Effector memory CD8-positive, alpha-beta T cell (primary cell): ENCODE measurements around the gene PDE4A.

Source experiments
- ATAC-seq: fragments of 150-1000 bp; cut with Tn5 transposase; replicated peaks from 2 replicates; pipeline ENCODE4 v1.10.0; 2021; ENCODE audit warnings: mild to moderate bottlenecking, moderate library complexity
- DNase-seq, 3 experiments: peaks; one replicate each; pipeline ENCODE4 v3.0.0; 2021
- H3K27ac Mint-ChIP-seq, 2 donors: one replicate each; pipeline ENCODE4 v1.8.0; 2022; ENCODE audit warnings: mild to moderate bottlenecking in 2 of 2, mixed read lengths in 2 of 2, moderate library complexity in 2 of 2
- H3K27me3 Mint-ChIP-seq, 2 donors: one replicate each; pipeline ENCODE4 v1.8.0; 2022; ENCODE audit warnings: mixed read lengths in 2 of 2
- H3K36me3 Mint-ChIP-seq: one replicate; pipeline ENCODE4 v1.8.0; 2022; ENCODE audit warnings: mild to moderate bottlenecking, moderate library complexity, mixed read lengths; ENCODE audit not compliant: insufficient read depth
- H3K4me1 Mint-ChIP-seq, 2 donors: one replicate each; pipeline ENCODE4 v1.8.0; 2022; ENCODE audit warnings: low read depth in 2 of 2, mixed read lengths in 2 of 2
- H3K4me3 Mint-ChIP-seq, 2 donors: one replicate each; pipeline ENCODE4 v1.8.0; 2022; ENCODE audit warnings: mild to moderate bottlenecking in 2 of 2, mixed read lengths in 2 of 2, moderate library complexity in 2 of 2
- H3K9me3 Mint-ChIP-seq, 2 donors: one replicate each; pipeline ENCODE4 v1.8.0; 2022; ENCODE audit warnings: mixed read lengths in 2 of 2

The PDE4A gene

GRCh38 chr19:10517760-10518443 is 97.6 kb downstream of the PDE4A start:
- peaks cover 55 to 59% of the 10 kb centered on the region in 2 donors for H3K4me1 Mint-ChIP-seq
- peak overlapping the region; percentile 89 to 98 for H3K27ac Mint-ChIP-seq
- peak; percentile 31 for ATAC-seq
- H3K4me3 Mint-ChIP-seq = peak overlapping the region; percentile 97 to 98
- DNase-seq = peak; percentile 49 to 53 (median 51)
- no peaks in the 10 kb centered on the region for H3K9me3 Mint-ChIP-seq
- peaks cover 0 to 8% of the 10 kb centered on the region in 2 donors for H3K27me3 Mint-ChIP-seq
- H3K36me3 Mint-ChIP-seq = peaks cover 78% of the 10 kb centered on the region

DNA sequence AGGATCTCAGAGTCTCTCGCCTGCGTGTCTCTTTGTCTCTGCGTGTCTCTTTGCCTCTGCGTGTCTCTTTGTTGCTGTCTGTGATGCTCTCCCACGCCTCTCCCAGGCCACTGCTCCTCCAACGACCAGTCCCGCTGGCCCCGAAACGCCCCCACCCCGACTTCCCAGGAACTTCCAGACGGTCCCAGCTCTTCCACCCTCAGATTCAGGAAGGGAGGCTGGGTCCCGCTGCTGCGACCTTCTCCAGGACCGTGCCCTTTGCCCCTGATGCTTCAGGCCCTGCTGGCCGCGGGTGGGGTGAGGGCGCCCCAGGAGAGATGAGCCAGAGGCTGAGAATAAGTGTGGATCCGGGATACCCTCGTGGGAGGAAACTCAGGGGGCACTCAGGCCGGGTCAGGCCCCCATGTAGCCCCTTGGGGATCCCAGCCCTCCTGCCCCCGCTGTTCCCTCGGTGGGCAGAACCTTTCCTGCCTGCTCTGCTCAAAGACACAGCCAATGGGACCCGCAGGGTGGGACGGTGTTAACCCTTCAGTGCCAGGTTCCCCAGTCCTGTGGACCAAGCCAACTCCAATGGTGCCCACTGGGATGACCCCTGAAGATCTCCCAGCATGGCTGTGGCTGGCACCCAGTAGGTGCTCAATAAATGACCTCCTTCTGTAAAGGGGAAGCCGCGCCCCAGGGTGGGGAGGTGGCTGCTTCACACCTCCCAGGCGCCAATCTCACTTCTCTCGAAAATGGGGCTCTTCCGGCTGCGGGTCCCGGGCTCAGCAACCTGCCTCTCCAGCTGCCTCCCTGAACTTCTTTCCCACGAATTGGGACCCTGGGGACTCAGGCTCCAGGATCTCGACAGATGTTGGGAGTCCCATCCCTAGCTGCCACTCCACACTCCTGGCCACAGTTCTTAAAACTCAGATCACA is 98.4 kb downstream of the PDE4A start:
- Mint-ChIP-seq H3K4me1 (peaks cover 51 to 57% of the 10 kb centered on the region in 2 donors), H3K4me3 (peak overlapping the region; percentile 97 to 98), H3K9me3 (no peaks in the 10 kb centered on the region), H3K27me3 (peaks cover 0 to under 1% of the 10 kb centered on the region in 2 donors), H3K27ac (peak overlapping the region; percentile 89 to 98), H3K36me3 (peaks cover 77% of the 10 kb centered on the region)
- DNase-seq (peak; percentile 52 to 63 (median 57)), ATAC-seq (peak; percentile 20)
